Right renal pelvis (tissue), 4 donors: ENCODE measurements around the gene LIMS2. TPM values are rescaled to one million over a fixed set of nuclear protein-coding genes. Genes with fewer than 3 reads are reported as not detected.

Experiments
- DNase-seq, 4 donors: peaks; one replicate each; pipeline ENCODE4 v3.0.0-alpha.2; 2013; ENCODE audit warnings: low read depth in 4 of 4, low spot score in 3 of 4, missing footprints in 1 of 4
- polyA plus RNA-seq, 4 donors: library from polyadenylated mRNA; unstranded; fragments of 120-200 nt; gene quantifications; one replicate each; pipeline ENCODE4 v1.2.1, GENCODE V29; 2013; ENCODE audit not compliant: insufficient read length in 4 of 4

LIMS2 gene
- polyA plus RNA-seq, 4 donors = 17.5 to 23.6 (median 21.2) TPM

DNA sequence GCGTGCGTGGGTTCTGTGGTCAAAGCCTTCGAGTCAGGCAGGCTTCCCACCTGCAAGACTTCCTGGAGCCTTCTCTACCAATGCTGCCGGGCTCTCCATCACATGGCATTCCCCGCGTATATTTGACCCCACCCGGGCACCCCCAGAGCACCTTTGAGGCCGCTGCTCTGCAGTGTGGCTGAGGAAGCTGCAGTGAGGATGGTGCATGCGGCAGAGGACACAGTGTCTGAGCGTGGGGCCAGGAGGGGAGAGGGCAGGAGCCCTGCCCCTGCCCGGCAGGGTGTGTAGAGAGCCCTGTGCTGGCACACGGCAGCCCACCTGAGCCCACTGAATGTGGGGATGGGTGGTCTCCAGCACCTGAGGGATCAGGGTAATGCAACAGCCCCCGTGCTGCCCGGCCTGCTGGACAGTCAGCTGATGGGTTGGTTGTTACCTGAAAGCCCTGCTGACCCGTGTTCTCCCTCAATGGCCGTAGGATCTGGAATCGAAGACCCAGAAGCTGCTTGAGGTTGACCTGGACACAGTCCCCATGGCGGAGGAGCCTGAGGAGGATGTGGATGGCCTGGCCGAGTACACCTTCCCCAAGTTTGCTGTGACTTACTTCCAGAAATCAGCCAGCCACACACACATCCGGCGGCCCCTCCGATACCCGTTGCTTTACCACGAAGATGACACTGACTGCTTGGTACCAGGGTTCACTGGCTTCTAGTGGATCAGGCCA lies 66.1 kb downstream of the LIMS2 start:
- no peak for DNase-seq

DNA sequence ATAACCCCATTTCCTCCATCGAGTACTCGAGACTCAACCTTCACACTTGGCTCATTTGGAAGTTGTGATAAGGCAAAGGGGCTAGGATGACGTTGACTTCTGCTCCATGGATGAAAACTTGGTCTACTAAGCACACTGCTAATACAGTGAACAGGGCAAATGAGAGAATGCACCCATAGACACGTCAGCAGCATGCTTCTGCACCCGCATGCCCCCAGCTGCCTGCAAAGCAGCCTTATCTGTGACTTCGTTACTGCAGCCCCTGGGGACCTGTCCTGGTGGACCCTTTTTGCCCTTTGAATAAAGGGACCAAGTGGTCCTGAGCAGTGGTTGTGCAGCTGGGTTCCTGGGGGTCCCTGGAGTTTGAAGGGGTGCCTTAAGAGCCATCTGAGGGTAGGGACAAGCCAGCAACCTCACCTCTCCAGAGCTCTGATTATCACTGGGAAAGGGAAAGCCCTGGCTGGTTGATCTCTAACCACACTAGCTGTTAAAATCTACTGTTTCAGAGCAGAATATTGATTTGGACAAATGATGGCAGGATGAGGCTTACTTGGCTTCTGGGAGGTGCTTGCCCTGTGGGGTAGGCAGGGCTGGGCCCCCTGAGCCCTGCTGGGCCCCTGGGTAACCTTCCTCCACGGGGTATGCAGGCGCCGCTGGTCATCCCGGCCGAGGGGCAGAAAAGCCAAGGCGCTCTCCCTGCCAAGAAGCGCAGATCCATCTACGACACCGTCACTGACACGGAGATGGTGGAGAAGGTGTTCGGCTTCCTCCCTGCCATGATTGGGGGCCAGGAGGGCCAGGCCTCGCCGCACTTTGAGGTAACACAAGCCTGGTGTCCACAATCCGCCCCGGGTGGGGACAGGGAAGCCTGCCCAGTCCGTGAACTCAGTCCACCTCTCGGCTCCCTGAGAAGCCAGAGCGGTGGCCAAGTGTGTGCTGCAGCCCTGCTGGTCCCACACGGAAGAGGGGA lies 67.0 kb downstream of the LIMS2 start:
- no peak for DNase-seq

DNA sequence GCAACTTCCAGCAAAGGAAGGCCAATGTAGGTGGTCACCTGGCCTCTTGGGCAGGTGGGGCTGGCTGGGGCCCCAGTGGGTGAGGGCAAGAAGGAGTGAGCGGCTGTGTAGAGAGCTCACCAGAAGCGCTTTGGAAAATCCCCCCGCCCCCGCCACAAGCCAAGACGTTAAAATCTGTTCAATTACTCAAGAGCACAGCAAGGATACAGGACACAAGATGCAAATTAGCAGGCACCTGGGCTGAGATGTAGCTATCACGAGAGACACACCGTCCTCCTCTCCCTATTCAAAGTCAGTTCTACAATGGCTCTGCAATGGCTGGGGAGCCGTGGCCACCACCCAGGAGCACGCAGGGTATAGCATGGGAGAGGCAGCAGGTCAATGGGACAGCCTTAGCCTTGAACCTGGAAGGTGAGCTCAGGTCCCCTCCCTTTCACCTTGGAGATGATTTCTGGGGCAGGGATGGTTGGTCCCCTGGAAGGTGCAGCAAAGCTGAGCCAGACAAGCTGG lies 67.9 kb downstream of the LIMS2 start:
- no peak for DNase-seq

DNA sequence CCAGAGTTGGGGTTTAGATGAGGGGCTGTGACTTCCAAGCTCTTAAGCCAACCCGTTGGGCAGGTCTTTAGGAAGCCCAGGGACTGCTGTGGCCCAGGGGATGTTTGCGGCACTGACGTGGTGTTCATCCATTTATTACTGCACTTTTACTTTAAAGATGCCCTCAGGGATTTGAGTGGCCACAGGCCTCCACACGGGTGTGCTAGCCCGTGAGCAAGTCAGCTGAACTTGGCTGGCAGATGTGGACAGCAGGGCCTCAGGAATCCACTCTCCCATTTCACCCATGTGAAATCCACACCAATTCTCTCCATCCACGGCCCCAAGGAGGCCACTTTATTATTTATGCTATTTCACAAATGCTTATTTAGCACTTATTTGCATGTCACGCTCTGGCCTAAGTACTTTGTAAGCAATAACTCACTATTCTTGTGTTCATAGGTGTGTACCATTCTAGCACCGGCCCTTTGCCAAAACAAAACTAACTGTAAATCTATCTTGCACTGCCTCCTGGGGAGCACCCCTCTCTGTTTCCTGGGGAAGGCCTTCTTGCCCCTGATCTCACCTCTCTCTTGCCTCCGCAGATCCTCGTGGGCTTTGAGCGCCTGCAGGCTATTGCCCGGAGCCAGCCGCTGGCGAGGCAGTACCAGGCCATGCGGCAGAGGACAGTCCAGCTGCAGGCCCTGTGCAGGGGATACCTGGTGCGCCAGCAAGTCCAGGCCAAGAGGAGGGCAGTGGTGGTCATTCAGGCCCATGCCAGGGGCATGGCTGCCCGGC lies 68.5 kb downstream of the LIMS2 start:
- DNase-seq = no peak

DNA sequence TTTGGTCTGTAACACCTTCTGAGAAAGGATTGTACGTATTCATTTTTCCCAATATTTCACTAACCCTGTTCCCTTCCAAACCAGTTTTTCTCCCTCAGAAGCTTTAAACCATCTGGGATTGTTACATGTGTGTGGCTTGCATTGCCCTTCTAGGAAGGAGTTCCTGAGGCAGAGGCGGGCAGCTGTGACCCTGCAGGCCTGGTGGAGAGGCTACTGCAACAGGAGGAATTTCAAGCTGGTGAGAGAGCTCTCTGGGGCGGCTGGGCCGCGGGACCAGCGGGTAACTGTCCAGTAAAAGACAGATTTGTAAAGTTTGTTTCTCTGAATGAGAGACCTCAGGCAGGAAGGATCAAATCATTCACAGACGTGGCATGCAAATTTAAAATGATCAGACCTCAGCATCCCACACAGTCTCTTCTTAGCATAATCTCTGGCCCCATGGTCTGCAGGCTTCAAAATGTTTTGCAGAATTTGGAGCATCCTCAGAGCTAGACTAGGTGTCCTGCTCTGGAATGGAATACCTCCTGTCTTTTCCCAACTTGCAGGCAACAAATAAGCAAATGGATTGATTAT lies 69.6 kb downstream of the LIMS2 start:
- DNase-seq = no peak

DNA sequence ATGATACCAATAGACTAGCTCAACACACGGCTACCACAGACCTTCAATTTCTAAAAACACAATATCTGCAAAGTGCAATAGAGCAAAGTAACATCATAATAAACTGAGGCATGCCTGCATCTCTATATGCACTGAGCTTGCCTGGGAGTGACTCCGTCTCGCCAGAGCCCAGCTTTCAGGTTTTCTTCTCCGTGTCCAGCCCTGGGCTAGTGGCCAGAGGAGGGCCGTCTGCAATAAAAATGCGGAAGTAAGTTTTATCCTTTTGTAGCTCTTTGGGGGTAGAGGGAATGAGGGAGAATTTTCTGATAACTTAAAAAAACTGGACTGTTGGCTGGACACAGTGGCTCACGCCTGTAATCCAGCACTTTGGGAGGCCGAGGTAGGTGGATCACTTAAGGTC lies 70.3 kb downstream of the LIMS2 start:
- no peak for DNase-seq

DNA sequence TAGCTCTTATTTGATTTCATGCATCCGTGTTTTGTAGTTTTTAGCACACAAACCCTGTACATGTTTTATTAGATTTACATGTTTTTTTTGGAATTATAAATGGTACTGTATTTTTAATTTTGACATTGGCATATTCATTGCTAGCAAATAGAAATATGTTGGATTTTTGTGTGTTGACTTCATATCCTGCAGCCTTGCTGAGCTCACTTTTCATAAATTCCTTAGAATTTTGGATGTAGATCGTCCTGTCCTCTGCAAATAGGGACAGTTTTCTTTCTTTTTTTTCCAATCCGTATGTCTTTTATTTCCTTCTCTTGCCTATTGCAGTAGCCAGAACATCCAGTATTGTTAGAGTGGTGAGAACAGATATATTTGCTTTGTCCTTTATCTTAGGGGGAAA lies 76.1 kb downstream of the LIMS2 start:
- no peak for DNase-seq

DNA sequence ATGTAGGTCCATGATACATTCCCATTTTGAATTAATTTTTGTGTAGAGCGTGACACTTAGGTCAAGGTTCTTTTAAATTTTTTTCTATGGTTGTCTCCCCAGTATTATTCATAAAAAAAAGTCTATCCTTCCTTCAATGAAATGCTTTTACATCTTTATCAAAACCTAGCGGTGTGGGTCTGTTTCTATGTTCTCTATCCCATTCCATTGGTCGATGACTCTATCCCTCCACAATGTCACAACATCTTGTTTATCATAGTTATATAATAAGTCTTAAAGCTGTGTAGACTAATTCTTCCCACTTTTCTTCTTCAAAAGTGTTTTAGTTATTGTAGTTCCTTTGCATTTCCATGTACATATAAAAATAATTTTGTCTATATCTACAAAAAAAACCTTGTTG lies 76.6 kb downstream of the LIMS2 start:
- DNase-seq = no peak

DNA sequence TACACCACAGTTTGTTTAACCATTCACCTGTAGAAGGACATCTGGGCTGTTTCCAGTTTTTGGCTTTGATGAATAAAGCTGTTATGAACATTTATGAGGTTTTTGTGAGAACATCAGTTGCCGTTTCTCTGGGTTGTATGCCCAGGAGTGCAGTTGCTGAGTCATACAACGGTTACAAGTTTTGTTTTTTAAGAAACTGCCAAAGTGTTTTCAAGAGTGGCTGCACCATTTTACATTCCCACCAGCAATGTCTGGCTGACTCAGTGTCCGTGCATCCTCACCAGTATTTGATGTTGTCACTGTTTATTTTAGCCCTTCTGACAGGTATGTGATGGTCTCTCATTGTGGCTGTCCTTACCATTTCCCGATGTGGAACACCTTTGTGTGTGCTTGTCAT lies 77.3 kb downstream of the LIMS2 start:
- DNase-seq = no peak

DNA sequence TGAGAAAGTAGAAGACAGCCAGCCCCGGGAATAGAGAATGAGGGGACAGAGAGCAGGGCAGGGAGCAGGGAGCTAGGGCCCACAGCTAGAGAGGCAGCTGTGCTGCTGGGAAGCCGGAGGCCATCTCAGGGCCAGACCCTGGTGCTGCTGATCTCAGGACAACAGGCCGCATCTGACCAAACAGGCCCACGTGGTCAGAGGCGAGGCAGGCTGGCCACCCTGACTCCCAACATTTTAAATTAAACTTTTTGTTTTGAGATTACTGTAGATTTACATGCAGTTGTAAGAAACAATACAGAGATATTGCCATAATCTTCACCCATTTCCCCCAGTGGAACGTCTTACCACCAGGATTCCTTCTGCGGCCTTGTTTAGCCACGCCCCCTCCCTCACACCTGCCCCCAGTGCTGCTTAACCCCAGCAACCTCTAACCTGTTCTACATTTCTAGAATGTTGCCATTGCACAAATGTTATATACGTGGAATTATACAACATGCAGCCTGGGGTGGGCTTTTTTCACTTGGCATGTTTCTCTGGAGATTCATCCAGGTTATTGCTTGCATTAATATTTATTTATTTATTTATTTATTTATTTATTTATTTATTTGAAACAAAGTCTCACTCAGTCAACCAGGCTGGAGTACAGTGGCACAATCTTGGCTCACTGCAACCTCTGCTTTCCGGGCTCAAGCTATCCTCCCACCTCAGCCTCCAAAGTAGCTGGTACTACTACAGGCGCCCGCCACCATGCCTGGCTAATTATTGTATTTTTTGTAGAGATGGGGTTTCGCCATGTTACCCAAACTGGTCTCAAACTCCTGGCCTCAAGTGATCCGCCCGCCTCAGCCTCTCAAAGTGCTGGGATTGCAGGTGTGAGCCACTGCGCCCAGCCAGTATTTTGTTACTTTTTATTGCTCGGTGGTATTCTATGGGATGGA lies 78.0 kb downstream of the LIMS2 start:
- DNase-seq = no peak

DNA sequence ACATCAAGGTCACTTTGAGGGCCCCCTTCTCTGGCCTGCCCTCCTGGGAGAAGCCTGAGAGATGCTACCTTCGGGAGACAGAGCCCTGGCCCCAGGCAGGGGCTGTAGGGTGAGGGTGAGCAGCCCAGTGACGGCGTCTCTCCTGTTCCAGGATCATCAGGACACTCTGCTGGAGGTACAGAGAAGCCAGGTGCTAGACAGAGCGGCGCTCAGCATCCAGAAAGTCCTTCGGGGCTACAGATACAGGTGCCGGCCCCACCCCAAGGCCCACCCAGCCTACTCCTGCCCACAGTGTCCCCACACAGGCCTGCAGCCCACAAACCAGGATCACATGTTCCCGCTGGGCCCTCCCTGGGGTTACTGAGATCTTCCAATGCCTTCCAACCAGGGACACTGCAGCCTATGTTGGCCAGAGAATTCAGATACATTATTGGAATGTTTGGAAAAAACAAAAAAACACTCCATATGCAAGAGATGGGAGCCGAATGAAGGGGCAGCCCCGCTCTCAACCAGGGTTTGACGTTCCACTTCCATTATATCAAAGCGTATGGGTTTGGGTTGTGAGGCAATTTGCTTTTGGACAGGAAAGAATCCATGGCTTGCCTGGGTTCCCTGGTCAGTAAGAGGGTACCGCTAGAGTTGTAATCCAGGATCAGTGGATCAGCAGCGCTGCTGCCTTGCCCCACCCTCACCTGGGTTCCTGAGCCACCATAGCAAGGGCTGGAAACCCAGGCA lies 78.9 kb downstream of the LIMS2 start:
- no peak for DNase-seq

DNA sequence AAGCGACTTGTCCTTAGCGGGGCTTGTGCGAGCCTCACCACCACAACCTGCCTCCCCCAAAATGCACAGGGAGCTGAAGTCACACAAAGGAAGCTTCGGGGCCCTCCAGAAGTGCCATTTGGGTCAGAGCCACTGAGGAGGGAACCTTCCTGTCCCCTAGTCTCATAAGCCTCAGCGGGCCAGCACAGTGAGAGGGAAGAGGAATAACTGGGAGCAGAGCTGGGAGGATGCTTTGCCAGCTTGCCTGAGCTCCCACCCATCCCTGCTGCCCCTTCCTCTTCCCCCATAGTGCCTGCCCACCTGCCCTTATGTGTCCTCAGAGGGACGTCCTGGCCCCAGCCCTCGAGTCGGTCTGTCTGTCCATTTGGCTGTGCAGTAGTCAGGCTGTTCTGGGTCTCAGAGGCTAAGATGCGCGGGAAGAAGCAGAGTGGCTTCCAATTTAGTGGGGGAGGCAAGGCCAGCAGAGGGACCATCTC lies 81.2 kb downstream of the LIMS2 start:
- DNase-seq = no peak

DNA sequence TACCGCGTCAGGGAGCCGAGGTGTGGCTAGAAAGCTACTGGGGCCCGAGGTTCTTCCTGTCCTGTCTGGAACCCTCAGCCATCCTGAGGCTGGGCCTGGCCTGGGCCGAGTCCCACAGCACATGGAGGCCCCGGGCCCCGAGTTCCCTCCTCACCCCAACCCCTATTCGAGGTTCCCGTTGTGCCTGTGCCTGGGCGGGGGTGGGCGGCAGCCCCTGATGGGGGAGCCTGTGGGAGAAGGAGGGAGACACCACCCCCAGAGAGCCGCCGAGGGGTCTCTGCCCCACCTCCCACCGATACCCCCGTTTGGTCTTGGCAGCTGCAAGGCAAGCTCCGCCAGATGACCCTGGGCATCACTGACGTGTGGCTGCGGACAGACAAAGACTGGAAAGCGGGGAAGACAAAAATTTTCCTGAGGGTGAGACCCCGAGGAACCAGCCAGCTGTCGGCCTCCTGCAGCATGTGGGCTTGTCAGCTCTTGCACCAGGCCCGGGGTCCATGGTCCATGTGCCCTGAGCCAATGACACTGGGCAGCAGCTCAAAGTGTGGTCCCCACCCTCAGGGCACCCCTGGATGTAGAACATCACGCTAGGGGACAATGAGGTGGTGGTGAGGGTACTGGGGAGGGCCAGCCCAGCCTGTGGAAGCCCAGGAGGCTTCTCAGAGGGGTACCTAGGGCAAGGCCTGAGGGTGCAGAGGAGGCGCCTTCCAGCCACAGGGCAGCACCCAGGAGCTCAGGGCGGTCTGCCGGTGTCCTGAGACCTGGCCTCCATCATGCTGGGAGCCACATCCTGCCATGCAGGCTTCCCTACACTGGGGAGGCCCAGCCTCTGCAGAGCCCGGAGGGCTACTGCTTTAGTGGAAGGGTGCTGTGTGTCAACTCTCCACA lies 81.9 kb downstream of the LIMS2 start:
- no peak for DNase-seq

DNA sequence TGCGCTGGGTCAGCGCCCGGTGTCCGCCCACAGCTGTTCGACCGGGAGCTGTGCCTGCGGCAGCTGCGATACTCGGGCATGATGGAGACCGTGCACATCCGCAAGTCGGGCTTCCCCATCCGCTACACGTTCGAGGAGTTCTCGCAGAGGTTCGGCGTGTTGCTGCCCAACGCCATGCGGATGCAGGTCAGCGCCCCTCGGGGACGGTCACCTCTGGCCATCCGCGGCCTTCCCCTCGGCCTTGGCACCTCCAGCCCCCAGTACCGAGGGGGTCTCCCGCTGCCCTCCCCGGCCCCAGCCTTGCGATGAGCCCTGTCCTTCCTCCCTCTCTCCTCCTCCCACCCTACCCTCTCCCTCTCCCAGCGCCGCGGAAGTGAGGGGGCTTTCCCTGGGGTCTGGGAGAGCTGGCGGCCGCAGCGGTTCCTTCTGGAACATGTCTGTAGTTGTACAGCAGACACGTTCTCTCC lies 82.5 kb downstream of the LIMS2 start:
- DNase-seq = no peak

DNA sequence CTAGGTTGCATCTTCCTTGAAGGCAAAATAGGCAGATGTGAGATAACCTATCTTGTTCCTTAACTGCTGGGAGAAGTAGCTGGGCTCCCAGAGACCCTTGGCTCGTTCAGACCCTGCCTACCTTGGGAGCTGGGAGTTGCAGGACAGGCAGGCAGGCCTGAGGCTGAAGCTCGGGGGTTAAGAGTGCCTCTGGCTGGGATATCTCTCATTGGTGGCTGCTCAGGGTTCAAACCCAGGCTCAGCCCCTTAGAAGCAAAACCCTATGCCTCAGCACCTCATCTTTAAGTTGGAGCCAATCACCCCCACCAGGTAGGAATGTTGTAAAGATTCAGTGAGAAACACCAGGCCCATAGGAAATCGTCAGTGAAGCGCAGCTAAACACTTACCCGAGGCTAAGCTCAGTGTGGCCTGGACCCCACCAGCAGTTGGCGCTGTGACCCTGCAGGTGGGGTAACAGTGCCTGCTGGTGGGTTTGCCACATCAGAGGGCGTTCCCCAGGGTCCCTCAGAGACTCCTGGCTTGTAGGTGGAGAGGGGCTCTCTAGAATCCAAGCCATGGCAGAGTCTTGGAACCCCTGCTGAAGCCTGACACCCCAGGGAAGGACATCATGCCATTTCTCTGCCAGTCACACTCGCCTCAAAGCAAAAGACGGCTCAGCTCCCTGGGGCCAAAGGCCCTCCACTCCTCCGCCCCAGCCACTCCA lies 84.0 kb downstream of the LIMS2 start:
- DNase-seq = peak in 3 of 4 donors; percentile 31 to 39 (median 38)

DNA sequence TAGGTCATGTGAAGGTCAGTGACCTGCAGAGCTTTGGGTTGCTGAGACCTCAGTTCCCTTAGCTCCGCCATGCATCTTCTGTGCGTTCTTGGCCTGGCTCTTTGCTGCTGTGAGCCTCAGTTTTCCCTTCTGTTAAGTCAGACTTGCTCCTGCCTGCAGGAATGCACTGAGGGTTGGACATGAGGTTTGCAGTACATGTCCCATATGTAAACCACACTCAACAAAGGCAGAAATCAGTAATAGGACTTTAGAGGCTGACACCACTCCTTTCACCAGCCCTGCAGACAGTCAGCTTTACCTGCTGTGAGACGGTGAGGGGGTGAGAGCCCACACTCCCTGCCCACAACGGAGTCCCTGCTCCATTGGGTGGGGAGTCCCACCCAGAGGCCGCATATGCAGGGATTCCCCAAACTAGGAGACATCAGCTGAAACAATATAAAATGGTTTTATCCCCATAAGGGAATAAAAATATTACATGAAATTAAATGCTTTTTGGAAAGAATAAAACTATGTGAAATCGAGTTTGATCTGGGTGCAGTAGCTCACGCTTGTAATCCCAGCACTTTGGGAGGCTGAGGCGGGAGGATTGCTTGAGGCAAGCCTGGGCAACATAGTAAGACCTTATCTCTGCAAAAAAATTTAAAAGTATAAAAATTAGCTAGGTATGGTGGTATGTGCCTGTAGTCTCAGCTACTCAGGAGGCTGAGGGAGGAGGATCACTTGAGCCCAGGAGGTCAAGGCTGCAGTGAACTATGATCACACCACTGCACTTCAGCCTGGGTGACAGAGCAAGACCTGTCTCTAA lies 84.7 kb downstream of the LIMS2 start:
- DNase-seq = no peak
